ENCODE data around the gene PPP1R14D.

Gene PPP1R14D

DNA sequence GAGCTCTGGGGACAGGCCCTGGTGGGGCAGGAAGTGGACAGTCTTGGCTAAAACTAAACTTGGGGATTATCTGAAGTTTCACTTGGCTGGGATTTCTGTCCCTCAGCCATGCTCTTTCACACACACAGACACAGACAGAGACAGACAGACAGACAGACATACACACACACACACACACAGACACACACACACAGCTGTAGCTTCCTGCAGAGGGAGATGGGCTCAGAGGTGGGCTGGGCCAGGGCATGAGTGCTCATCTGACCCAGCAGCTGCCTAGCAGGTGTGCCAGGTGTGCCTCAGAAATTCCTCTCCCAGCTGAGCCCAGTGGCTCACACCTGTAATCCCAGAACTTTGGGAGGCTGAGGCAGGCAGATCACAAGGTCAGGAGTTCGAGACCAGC is 42.2 kb upstream of the PPP1R14D start:
- ChIA-PET POLR2A (interaction anchor here (0.5 to 5.6 kb wide), 3 partner anchors 12 to 530 kb away, joined by 3 to 49 read pairs (median 7); no protein-coding TSS in a partner anchor), CTCF (interaction anchor here (0.6 to 3.0 kb wide), 4 partner anchors 9 to 124 kb away, joined by 4 to 13 read pairs (median 4); no protein-coding TSS in a partner anchor)
- no peaks in the 10 kb centered on the region for H3K36me3 ChIP-seq (ENCODE audit: control insufficient read depth in 2 of 2, insufficient read depth in 1 of 2, low read length in 2 of 2)

DNA sequence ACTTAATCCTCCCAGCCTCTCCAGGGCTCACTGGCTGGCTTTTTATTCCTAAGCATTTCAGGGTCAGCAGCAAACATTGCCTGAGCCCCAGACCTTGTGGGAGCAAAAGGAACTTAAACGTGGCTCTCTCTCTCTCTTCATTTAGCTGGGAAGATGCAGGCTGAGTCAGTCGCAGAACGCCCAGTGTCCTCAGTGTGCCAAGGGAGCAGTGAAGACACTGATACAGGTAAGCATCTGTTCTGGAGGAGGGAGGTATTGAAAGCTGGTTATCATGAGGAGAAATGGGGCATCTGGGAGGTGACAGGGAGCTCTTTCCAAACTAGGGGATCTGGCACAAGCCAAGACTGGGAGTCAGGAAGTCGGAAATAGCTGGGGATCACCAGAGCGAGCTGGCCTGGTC is 41.2 kb upstream of the PPP1R14D start:
- TF ChIP-seq ZNF549 (tag by site-specific recombination; IDR thresholded peaks at IDR 0.05) = no peak
- TF ChIP-seq, protein P1, sequence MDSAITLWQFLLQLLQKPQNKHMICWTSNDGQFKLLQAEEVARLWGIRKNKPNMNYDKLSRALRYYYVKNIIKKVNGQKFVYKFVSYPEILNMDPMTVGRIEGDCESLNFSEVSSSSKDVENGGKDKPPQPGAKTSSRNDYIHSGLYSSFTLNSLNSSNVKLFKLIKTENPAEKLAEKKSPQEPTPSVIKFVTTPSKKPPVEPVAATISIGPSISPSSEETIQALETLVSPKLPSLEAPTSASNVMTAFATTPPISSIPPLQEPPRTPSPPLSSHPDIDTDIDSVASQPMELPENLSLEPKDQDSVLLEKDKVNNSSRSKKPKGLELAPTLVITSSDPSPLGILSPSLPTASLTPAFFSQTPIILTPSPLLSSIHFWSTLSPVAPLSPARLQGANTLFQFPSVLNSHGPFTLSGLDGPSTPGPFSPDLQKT (IDR thresholded peaks at IDR 0.05; ENCODE audit: borderline replicate concordance, low read depth, low read length) = no peak
- no peak for TF ChIP-seq ZNF521 (tag by site-specific recombination; IDR thresholded peaks at IDR 0.05)
- TF ChIP-seq ZNF133 (tag by site-specific recombination; IDR thresholded peaks at IDR 0.05) = no peak
- TF ChIP-seq ZNF629 (tag by site-specific recombination; IDR thresholded peaks at IDR 0.05) = no peak
- TF ChIP-seq HOXC10 (CRISPR knock-in tag; IDR thresholded peaks at IDR 0.05) = no peak
- TF ChIP-seq, protein P2, sequence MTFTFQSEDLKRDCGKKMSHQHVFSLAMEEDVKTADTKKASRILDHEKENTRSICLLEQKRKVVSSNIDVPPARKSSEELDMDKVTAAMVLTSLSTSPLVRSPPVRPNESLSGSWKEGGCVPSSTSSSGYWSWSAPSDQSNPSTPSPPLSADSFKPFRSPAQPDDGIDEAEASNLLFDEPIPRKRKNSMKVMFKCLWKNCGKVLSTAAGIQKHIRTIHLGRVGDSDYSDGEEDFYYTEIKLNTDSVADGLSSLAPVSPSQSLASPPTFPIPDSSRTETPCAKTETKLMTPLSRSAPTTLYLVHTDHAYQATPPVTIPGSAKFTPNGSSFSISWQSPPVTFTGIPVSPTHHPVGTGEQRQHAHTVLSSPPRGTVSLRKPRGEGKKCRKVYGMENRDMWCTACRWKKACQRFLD (tag by site-specific recombination; IDR thresholded peaks at IDR 0.05) = no peak
- TF ChIP-seq ZNF660 (tag by site-specific recombination; IDR thresholded peaks at IDR 0.05) = no peak
- TF ChIP-seq KLF9 (tag by site-specific recombination; IDR thresholded peaks at IDR 0.05; ENCODE audit: low read depth) = no peak
- no peak overlapping the region for H3K27ac ChIP-seq (ENCODE audit: extremely low read depth, low read depth, low read length)
- CTCF ChIA-PET = interaction anchor here (0.6 to 3.0 kb wide), 2 partner anchors 22 to 318 kb away, joined by 3 to 13 read pairs; no protein-coding TSS in a partner anchor

More for the DNA sequence above, 42.2 kb upstream of the PPP1R14D start:
- no peaks in the 10 kb centered on the region for H3K9me3 ChIP-seq (ENCODE audit: control insufficient read depth, insufficient read depth, low read depth, low read length)
- no peak overlapping the region for H3K27ac ChIP-seq (ENCODE audit: extremely low read depth, low read depth, low read length)
- no peak overlapping the region for H3K4me3 ChIP-seq (ENCODE audit: low read depth, low read length)
- no peak for TF ChIP-seq ZBTB20 (tag by site-specific recombination; IDR thresholded peaks at IDR 0.05)
- TF ChIP-seq, protein P3, sequence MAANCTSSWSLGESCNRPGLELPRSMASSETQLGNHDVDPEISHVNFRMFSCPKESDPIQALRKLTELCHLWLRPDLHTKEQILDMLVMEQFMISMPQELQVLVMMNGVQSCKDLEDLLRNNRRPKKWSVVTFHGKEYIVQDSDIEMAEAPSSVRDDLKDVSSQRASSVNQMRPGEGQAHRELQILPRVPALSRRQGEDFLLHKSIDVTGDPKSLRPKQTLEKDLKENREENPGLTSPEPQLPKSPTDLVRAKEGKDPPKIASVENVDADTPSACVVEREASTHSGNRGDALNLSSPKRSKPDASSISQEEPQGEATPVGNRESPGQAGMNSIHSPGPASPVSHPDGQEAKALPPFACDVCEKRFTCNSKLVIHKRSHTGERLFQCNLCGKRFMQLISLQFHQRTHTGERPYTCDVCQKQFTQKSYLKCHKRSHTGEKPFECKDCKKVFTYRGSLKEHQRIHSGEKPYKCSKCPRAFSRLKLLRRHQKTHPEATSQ (tag by site-specific recombination; IDR thresholded peaks at IDR 0.05) = no peak
- no peak for TF ChIP-seq ZNF366 (tag by site-specific recombination; conservative IDR thresholded peaks at IDR 0.05)
- no peak for TF ChIP-seq ZNF530 (tag by site-specific recombination; IDR thresholded peaks at IDR 0.05; ENCODE audit: low read depth)
- TF ChIP-seq ZNF114 (tag by site-specific recombination; IDR thresholded peaks at IDR 0.05) = no peak
- no peak for TF ChIP-seq ZNF394 (tag by site-specific recombination; IDR thresholded peaks at IDR 0.05; ENCODE audit: borderline replicate concordance)
- no peak for TF ChIP-seq SP3 (tag by site-specific recombination; IDR thresholded peaks at IDR 0.05)
- TF ChIP-seq, protein P4, sequence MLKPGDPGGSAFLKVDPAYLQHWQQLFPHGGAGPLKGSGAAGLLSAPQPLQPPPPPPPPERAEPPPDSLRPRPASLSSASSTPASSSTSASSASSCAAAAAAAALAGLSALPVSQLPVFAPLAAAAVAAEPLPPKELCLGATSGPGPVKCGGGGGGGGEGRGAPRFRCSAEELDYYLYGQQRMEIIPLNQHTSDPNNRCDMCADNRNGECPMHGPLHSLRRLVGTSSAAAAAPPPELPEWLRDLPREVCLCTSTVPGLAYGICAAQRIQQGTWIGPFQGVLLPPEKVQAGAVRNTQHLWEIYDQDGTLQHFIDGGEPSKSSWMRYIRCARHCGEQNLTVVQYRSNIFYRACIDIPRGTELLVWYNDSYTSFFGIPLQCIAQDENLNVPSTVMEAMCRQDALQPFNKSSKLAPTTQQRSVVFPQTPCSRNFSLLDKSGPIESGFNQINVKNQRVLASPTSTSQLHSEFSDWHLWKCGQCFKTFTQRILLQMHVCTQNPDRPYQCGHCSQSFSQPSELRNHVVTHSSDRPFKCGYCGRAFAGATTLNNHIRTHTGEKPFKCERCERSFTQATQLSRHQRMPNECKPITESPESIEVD (tag by site-specific recombination; IDR thresholded peaks at IDR 0.05) = no peak
- no peak for TF ChIP-seq ZNF747 (tag by site-specific recombination; IDR thresholded peaks at IDR 0.05)
- H3K4me1 ChIP-seq (ENCODE audit: control insufficient read depth, insufficient read depth, low read length) = 0 out of 2 replicates have a peak, but pooled peaks cover 2% of the 10 kb centered on the region

More for the DNA sequence above, 41.2 kb upstream of the PPP1R14D start:
- Histone ChIP-seq H3K36me3 (ENCODE audit: control insufficient read depth in 2 of 2, insufficient read depth in 1 of 2, low read length in 2 of 2) (no peaks in the 10 kb centered on the region), H3K9me3 (ENCODE audit: control insufficient read depth, insufficient read depth, low read depth, low read length) (no peaks in the 10 kb centered on the region), H3K4me3 (ENCODE audit: low read depth, low read length) (no peak overlapping the region), H3K4me1 (ENCODE audit: control insufficient read depth, insufficient read depth, low read length) (0 out of 2 replicates have a peak, but pooled peaks cover 2% of the 10 kb centered on the region)
- POLR2A ChIA-PET = interaction anchor here (5.6 kb wide), 1 partner anchor 11 kb away, joined by 49 read pairs; no protein-coding TSS in a partner anchor

Measured in HEK293 (cell line).